ENCODE measurements around the gene GIMAP1.

DNA sequence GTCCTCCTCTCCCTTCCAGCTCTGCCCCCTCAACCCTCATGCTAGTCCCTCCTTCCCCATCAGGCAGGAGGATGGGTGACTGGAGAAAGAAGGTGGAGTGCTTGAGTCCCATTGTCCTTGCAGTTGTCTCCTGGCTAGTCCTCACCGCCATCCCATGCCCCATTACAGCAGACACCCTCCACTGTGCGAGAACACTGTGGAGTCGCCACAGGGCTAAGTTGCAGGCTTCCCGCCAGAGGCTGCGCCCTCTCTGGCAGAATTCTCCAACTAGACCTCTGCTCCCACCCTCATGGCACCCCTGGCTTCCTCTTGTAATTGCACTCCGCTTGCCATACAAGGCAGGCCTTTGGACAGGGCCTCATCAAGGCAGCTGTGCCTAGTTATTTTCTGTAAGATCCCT, 27.8 kb upstream of the GIMAP1 start:
- TF ChIP-seq EZH2 (IDR thresholded peaks at IDR 0.05; ENCODE audit: borderline replicate concordance) (no peak), CTCF (IDR thresholded peaks at IDR 0.05; ENCODE audit: poor library complexity) (no peak)
